Spleen (tissue), 11 donors: ENCODE results near the gene ZMIZ1. TPM values are rescaled to one million over a fixed set of nuclear protein-coding genes. Genes with fewer than 3 reads are reported as not detected.
A peak's percentile ranks its signal among the peaks of the same experiment; 100 is the strongest.

Experiments
- DNase-seq: peaks from one replicate; pipeline ENCODE4 v3.0.0-alpha.2; 2020
- H3K27ac ChIP-seq, 8 donors: fragments of 200-600 bp; sonication (generic) in 7 of 8; 1 replicate in 4 of 8; 2 replicates in 4 of 8; pipeline versions ENCODE4 v1.5.0 to v1.8.0; 2016 to 2021; ENCODE audit warnings: inconsistent platforms in 4 of 8, mild to moderate bottlenecking in 4 of 8, moderate library complexity in 1 of 8
- H3K27me3 ChIP-seq, 7 donors: fragments of 200-600 bp; sonication (generic) in 6 of 7; replicated peaks in 1 of 7; 1 replicate in 4 of 7; 2 replicates in 3 of 7; pipeline versions ENCODE4 v1.5.0 to v1.8.0; 2016 to 2021; ENCODE audit warnings: inconsistent platforms in 3 of 7, mild to moderate bottlenecking in 1 of 7
- H3K36me3 ChIP-seq, 6 donors: fragments of 200-600 bp; sonication (generic) in 5 of 6; 1 replicate in 4 of 6; 2 replicates in 2 of 6; pipeline versions ENCODE4 v1.5.0 to v1.8.0; 2016 to 2021; ENCODE audit warnings: inconsistent platforms in 2 of 6
- H3K4me1 ChIP-seq, 6 donors: fragments of 200-600 bp; sonication (generic) in 5 of 6; 1 replicate in 3 of 6; 2 replicates in 3 of 6; pipeline versions ENCODE4 v1.5.0 to v1.8.0; 2016 to 2021; ENCODE audit warnings: inconsistent platforms in 3 of 6
- H3K4me3 ChIP-seq, 8 donors: fragments of 200-600 bp; sonication (generic) in 7 of 8; 1 replicate in 4 of 8; 2 replicates in 4 of 8; pipeline versions ENCODE4 v1.5.0 to v1.8.0; 2016 to 2021; ENCODE audit warnings: inconsistent platforms in 4 of 8, mild to moderate bottlenecking in 4 of 8, moderate library complexity in 2 of 8
- H3K9me3 ChIP-seq, 8 donors: fragments of 200-600 bp; sonication (generic) in 7 of 8; 1 replicate in 4 of 8; 2 replicates in 4 of 8; pipeline versions ENCODE4 v1.5.0 to v1.8.0; 2016 to 2021; ENCODE audit warnings: inconsistent platforms in 4 of 8
- CTCF ChIP-seq, 11 experiments: fragments of 200-600 bp in 7 of 11; fragments of 450-650 bp in 4 of 11; sonication (generic) in 4 of 11; IDR thresholded peaks in 8 of 11; conservative IDR thresholded peaks in 3 of 11; 1 replicate in 7 of 11; 2 replicates in 4 of 11; pipeline versions ENCODE4 v1.4.0 to v1.8.0; 2016 to 2021; ENCODE audit warnings: antibody characterized with exemption in 11 of 11, inconsistent platforms in 4 of 11, mild to moderate bottlenecking in 1 of 11
- POLR2A ChIP-seq, 3 donors: fragments of 450-650 bp; IDR thresholded peaks; one replicate each; pipeline ENCODE4 v1.5.1; 2017; ENCODE audit warnings: antibody characterized with exemption in 3 of 3, mild to moderate bottlenecking in 1 of 3
- POLR2AphosphoS5 ChIP-seq, 3 donors: sonication (generic); formaldehyde crosslinking; IDR thresholded peaks; one replicate each; pipeline ENCODE4 v1.5.1; 2017; ENCODE audit warnings: antibody characterized with exemption in 3 of 3
- WGBS, 5 donors: extraction: QIAGEN DNeasy Blood & Tissue Kit in 3 of 5; methylation state at CpG; one replicate each; pipeline versions ENCODE4 v1.1.5 to v1.1.7; 2013 to 2018; 5-methylcytosine and 5-hydroxymethylcytosine counted together
- intact Hi-C: fragments of 100-400 bp; cut with DNase I; formaldehyde crosslinking; loops from one replicate; pipeline ENCODE4 v1.15.0; 2023; ENCODE audit warnings: low total_unique reads
- polyA plus RNA-seq, 3 donors: library from polyadenylated mRNA; stranded (reverse); fragments of 200-250 nt; gene quantifications; one replicate each; pipeline ENCODE4 v1.2.1, GENCODE V29; 2013
- total RNA-seq, 7 donors: library from RNA; depleted of rRNA in 3 of 7; stranded (reverse); fragments of >200 nt in 3 of 7; fragmentation: NEBNext Ultra II Directional in 4 of 7; extraction: Animal tissue kit (Norgen Biotek cat#: 25700) in 4 of 7; gene quantifications; one replicate each; pipeline versions ENCODE4 v1.1.0 to v1.2.1, GENCODE V29; 2016 to 2021
- donor health status: healthy with polysubstance abuse.
- donor health status: DM: no; HTN: no; CAD: no; lungs with moderate emphysema.
- donor health status: DM: no; HTN: no; CAD: no.
- donor health status: Bipolar disorder and iron deficiency.
- donor health status: healthy.
- donor health status: DM: no; HTN: no; CAD: no.
- donor health status: DM: yes; HTN: yes; CAD: no.

Gene ZMIZ1
- total and polyA plus RNA-seq, 10 donors = 10.7 to 210 (median 125) TPM

GRCh38 chr10:79165070-79165778 lies 96.5 kb downstream of the ZMIZ1 start:
- TF ChIP-seq CTCF (IDR thresholded peaks at IDR 0.05 in 8 of 11, conservative IDR thresholded peaks at IDR 0.05 in 3 of 11) (no peak), POLR2AphosphoS5 (IDR thresholded peaks at IDR 0.05) (peak in 1 of 3 donors; percentile 43)
- Histone ChIP-seq H3K27me3 (no peaks in the 10 kb centered on the region), H3K36me3 (peaks cover 0 to 75% (median 10%) of the 10 kb centered on the region in 6 donors), H3K9me3 (no peaks in the 10 kb centered on the region), H3K4me3 (no peak overlapping the region), H3K4me1 (peaks cover 9 to 74% (median 54%) of the 10 kb centered on the region in 6 donors), H3K27ac (peak overlapping the region in 7 of 8 donors; percentile 19 to 95 (median 72))
- intact Hi-C loops = no loop called here
- 54 to 73% (median 64%) methylated on average over 5 to 11 of the region's 11 CpGs for WGBS, 5 donors
- DNase-seq = no peak

DNA sequence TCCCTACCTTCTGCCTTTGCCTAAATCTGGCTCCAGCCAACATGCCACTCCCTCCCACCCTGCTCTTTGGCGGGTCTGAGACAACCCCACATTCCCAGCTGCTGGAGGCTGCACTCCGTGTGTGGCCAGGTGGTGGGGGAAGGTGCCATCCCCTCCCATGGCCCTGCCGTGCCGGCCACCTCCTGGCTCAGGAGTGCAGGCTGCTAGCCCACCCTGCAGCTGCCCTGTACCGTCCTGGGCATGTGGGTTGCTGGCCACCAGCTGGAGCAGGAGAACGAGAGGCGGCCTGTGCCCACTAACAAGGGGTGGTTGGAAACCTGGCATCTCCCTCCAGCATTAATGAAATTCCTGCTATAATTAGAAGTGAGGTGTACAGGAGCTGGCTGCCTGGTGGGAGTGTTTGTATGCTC lies 97.6 kb downstream of the ZMIZ1 start:
- DNase-seq = no peak
- Histone ChIP-seq H3K4me1 (peaks cover 3 to 63% (median 48%) of the 10 kb centered on the region in 6 donors), H3K9me3 (no peaks in the 10 kb centered on the region), H3K36me3 (peaks cover 0 to 86% (median 10%) of the 10 kb centered on the region in 6 donors), H3K27me3 (no peaks in the 10 kb centered on the region), H3K4me3 (no peak overlapping the region), H3K27ac (peak overlapping the region in 5 of 8 donors; percentile 42 to 95 (median 84))
- WGBS, 5 donors = 43 to 83% (median 80%) methylated on average over 3 to 7 of the region's 7 CpGs
- intact Hi-C loops = no loop called here
- no peak for TF ChIP-seq CTCF (IDR thresholded peaks at IDR 0.05 in 8 of 11, conservative IDR thresholded peaks at IDR 0.05 in 3 of 11)
- peak in 1 of 3 donors; percentile 2 for TF ChIP-seq POLR2AphosphoS5 (IDR thresholded peaks at IDR 0.05)
- TF ChIP-seq POLR2A (IDR thresholded peaks at IDR 0.05) = no peak

DNA sequence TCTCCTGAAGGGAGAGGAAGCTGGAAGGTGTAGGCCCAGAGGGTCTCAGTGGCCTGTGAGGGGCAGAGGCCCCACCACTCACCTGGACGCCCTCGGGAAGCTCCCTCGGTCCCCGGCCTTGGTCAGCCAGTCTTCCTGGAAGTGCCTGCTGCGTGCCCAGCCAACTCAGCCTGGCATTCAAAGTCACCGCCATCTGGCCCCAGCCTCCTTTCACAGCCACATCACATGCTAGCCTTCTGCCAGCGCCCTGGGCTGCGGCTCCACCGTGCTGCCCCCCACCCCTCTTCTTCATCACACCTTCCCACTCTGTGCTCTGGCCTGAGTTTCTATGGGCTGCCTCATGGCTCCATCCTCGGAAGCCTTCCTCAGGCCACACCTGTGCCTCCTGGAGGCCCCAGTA lies 98.0 kb downstream of the ZMIZ1 start:
- peaks cover 0 to 90% (median 10%) of the 10 kb centered on the region in 6 donors for H3K36me3 ChIP-seq
- WGBS, 5 donors = 63 to 89% (median 75%) methylated on average over 8 to 10 of the region's 10 CpGs
- intact Hi-C loops = no loop called here

More for the DNA sequence above, 98.0 kb downstream of the ZMIZ1 start:
- Histone ChIP-seq H3K27me3 (no peaks in the 10 kb centered on the region), H3K4me1 (peaks cover 3 to 58% (median 47%) of the 10 kb centered on the region in 6 donors), H3K27ac (peak overlapping the region in 5 of 8 donors; percentile 42 to 95 (median 84)), H3K4me3 (no peak overlapping the region), H3K9me3 (no peaks in the 10 kb centered on the region)
- no peak for DNase-seq
- TF ChIP-seq POLR2AphosphoS5 (IDR thresholded peaks at IDR 0.05) (peak in 2 of 3 donors; percentile 51 to 52), CTCF (IDR thresholded peaks at IDR 0.05 in 8 of 11, conservative IDR thresholded peaks at IDR 0.05 in 3 of 11) (no peak)
